Measurements from ENCODE around the gene NFE2L2.
"Not testable (repeated sequence)": the region's sequence is repeated elsewhere in the genome, so short reads cannot be mapped to it uniquely, and the experiment has no call there.

NFE2L2 gene

DNA sequence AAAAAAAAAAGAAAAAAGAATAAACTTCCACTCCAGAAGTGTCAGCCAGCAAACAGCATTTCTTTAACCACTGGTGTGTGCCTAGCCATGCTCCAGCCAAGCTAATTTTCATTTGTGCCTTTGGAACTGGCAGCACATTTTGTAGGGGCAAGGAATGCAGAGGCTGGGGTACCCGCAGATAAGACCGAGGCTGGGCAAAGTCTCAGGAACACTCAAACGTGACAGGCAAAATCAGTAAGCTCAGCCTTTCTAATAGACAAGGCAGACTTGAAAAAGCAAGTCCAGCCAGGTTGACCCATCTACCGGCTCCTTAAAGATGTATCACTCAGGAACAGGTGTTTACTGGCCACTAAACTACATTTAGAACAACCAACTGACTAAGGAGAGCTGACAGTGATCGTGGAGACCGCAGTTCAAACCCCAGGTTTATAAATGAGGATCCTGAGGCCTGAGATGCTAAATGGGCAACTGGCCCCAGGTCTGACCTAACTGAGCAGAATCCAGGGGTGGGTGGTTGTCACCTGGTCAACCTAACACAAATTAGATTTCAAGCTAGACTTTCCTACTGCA is 16.7 kb downstream of the NFE2L2 start:
- H3K4me3 ChIP-seq (ENCODE audit: severe bottlenecking), result no peak overlapping the region
- no peak for DNase-seq (ENCODE audit: low spot score)
- ATAC-seq (ENCODE audit: low read depth), result no peak
- peaks cover 44% of the 10 kb centered on the region for H3K4me1 ChIP-seq (ENCODE audit: insufficient read depth, poor library complexity, severe bottlenecking)
- no peaks in the 10 kb centered on the region for H3K27me3 ChIP-seq (ENCODE audit: insufficient read depth, poor library complexity, severe bottlenecking)
- no peak overlapping the region for H3K27ac ChIP-seq (ENCODE audit: poor library complexity, severe bottlenecking)
- H3K36me3 ChIP-seq (ENCODE audit: low read depth), result peaks cover 34% of the 10 kb centered on the region
- no peak for TF ChIP-seq CTCF (IDR thresholded peaks at IDR 0.05; ENCODE audit: poor library complexity, severe bottlenecking)
- no peaks in the 10 kb centered on the region for H3K9me3 ChIP-seq (ENCODE audit: severe bottlenecking)

DNA sequence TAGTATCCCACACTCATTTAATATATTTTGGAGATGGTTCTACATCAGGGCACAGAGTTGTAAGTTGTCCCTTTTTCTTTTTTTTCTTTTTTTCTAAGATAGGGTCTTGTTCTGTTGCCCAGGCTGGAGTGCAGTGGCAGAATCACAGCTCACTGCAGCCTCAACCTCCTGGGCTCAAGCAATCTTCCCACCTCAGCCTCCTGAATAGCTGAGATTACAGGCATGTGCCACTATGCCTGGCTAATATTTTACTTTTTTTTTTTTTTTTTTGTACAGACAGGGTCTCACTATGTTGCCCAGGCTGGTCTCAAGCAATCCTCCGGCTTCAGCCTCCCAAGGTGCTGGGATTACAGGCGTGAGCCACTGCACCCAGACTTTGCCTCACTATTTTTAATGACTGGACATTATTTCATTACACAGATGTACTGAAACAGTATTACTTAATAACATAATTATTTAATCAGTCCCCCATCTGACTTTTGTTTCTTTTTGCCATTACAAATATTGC is 17.9 kb downstream of the NFE2L2 start:
- Histone ChIP-seq H3K27ac (ENCODE audit: poor library complexity, severe bottlenecking) (peak overlapping the region; percentile 94), H3K36me3 (ENCODE audit: low read depth) (peaks cover 37% of the 10 kb centered on the region), H3K4me1 (ENCODE audit: insufficient read depth, poor library complexity, severe bottlenecking) (peaks cover 44% of the 10 kb centered on the region)
- H3K9me3 ChIP-seq (ENCODE audit: severe bottlenecking); ATAC-seq (ENCODE audit: low read depth); DNase-seq (ENCODE audit: low spot score); H3K27me3 ChIP-seq (ENCODE audit: insufficient read depth, poor library complexity, severe bottlenecking); H3K4me3 ChIP-seq (ENCODE audit: severe bottlenecking): not testable (repeated sequence)

GRCh38 chr2:177246000-177246399 is 18.5 kb downstream of the NFE2L2 start:
- DNase-seq (ENCODE audit: low spot score) (no peak), ATAC-seq (ENCODE audit: low read depth) (no peak)
- Histone ChIP-seq H3K36me3 (ENCODE audit: low read depth) (peaks cover 37% of the 10 kb centered on the region), H3K27ac (ENCODE audit: poor library complexity, severe bottlenecking) (peak overlapping the region; percentile 94), H3K27me3 (ENCODE audit: insufficient read depth, poor library complexity, severe bottlenecking) (no peaks in the 10 kb centered on the region), H3K4me1 (ENCODE audit: insufficient read depth, poor library complexity, severe bottlenecking) (peaks cover 45% of the 10 kb centered on the region), H3K4me3 (ENCODE audit: severe bottlenecking) (no peak overlapping the region), H3K9me3 (ENCODE audit: severe bottlenecking) (no peaks in the 10 kb centered on the region)
- TF ChIP-seq CTCF (IDR thresholded peaks at IDR 0.05; ENCODE audit: poor library complexity, severe bottlenecking), result no peak

DNA sequence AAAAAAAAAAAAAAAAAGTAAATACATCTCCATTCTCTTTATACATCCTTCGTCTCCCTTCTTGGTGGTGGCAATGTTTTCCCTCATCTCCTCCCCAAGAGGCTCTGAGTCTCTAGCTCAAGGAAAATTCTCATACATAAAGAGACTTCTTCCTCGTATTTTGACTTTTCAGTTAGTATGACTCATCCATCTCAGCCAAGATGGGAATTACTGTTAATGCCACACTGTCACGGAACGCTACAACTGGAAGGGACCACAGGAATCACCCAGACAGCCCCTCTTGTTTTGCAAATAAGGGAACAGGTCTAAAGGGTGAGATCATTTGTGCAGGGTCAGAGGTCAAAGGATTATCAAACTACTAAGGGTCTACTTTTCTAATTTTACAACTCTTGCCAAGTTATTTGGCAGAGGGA is 19.5 kb downstream of the NFE2L2 start:
- no peak overlapping the region for H3K4me3 ChIP-seq (ENCODE audit: severe bottlenecking)
- ATAC-seq (ENCODE audit: low read depth) (peak; percentile 16; the same call in 2 of the 3 replicates), DNase-seq (ENCODE audit: low spot score) (no peak)
- peaks cover 37% of the 10 kb centered on the region for H3K36me3 ChIP-seq (ENCODE audit: low read depth)
- no peaks in the 10 kb centered on the region for H3K9me3 ChIP-seq (ENCODE audit: severe bottlenecking)
- no peaks in the 10 kb centered on the region for H3K27me3 ChIP-seq (ENCODE audit: insufficient read depth, poor library complexity, severe bottlenecking)
- peaks cover 55% of the 10 kb centered on the region for H3K4me1 ChIP-seq (ENCODE audit: insufficient read depth, poor library complexity, severe bottlenecking)
- no peak for TF ChIP-seq CTCF (IDR thresholded peaks at IDR 0.05; ENCODE audit: poor library complexity, severe bottlenecking)
- H3K27ac ChIP-seq (ENCODE audit: poor library complexity, severe bottlenecking), result peak overlapping the region; percentile 94

- TF ChIP-seq CTCF (IDR thresholded peaks at IDR 0.05; ENCODE audit: poor library complexity, severe bottlenecking), result no peak
- Histone ChIP-seq H3K27ac (ENCODE audit: poor library complexity, severe bottlenecking) (peak overlapping the region; percentile 94), H3K9me3 (ENCODE audit: severe bottlenecking) (no peaks in the 10 kb centered on the region), H3K4me3 (ENCODE audit: severe bottlenecking) (no peak overlapping the region), H3K27me3 (ENCODE audit: insufficient read depth, poor library complexity, severe bottlenecking) (no peaks in the 10 kb centered on the region), H3K4me1 (ENCODE audit: insufficient read depth, poor library complexity, severe bottlenecking) (peaks cover 62% of the 10 kb centered on the region), H3K36me3 (ENCODE audit: low read depth) (peaks cover 31% of the 10 kb centered on the region)
- ATAC-seq (ENCODE audit: low read depth) (no peak), DNase-seq (ENCODE audit: low spot score) (no peak)
Measured at GRCh38 chr2:177244244-177244771, 20.2 kb downstream of the NFE2L2 start.
